Muscle of arm (tissue), 12 donors: Measurements from ENCODE around the gene SNTG2. TPM values are rescaled to one million over a fixed set of nuclear protein-coding genes. Genes with fewer than 3 reads are reported as not detected.

Source experiments
- DNase-seq: peaks from one replicate; pipeline ENCODE4 v3.0.0-alpha.2; 2013
- polyA plus RNA-seq, 12 donors: library from polyadenylated mRNA; unstranded; fragments of 120-200 nt; gene quantifications; one replicate each; pipeline ENCODE4 v1.2.1, GENCODE V29; 2013; ENCODE audit not compliant: insufficient read length in 12 of 12

Gene SNTG2
- polyA plus RNA-seq, 12 donors: 0.13 to 0.70 (median 0.31) TPM; not detected in 3

- DNase-seq: no peak
Measured at GRCh38 chr2:1310866-1311265, 360.2 kb downstream of the SNTG2 start.

GRCh38 chr2:1313240-1313924 lies 362.7 kb downstream of the SNTG2 start:
- DNase-seq: no peak

- no peak for DNase-seq
Measured at GRCh38 chr2:1314254-1314653, 363.6 kb downstream of the SNTG2 start.

- DNase-seq: no peak
Measured at GRCh38 chr2:1318366-1319009, 367.8 kb downstream of the SNTG2 start.

- no peak for DNase-seq
Measured at GRCh38 chr2:1319393-1319792, 368.7 kb downstream of the SNTG2 start.

GRCh38 chr2:1321321-1321720 lies 370.7 kb downstream of the SNTG2 start:
- DNase-seq: no peak

- no peak for DNase-seq
Measured at GRCh38 chr2:1324884-1325283, 374.2 kb downstream of the SNTG2 start.

- no peak for DNase-seq
Measured at GRCh38 chr2:1328684-1329083, 378.0 kb downstream of the SNTG2 start.

- no peak for DNase-seq
Measured at GRCh38 chr2:1339388-1340140, 388.9 kb downstream of the SNTG2 start.

GRCh38 chr2:1340141-1340512 lies 389.5 kb downstream of the SNTG2 start:
- no peak for DNase-seq

GRCh38 chr2:1341404-1342120 lies 390.9 kb downstream of the SNTG2 start:
- no peak for DNase-seq

- no peak for DNase-seq
Measured at GRCh38 chr2:1348789-1349188, 398.1 kb downstream of the SNTG2 start.

GRCh38 chr2:1350111-1350510 lies 399.5 kb downstream of the SNTG2 start:
- no peak for DNase-seq

GRCh38 chr2:1353124-1353523 lies 402.5 kb downstream of the SNTG2 start:
- DNase-seq: no peak

- no peak for DNase-seq
Measured at GRCh38 chr2:1353543-1353942, 402.9 kb downstream of the SNTG2 start.

- no peak for DNase-seq
Measured at GRCh38 chr2:1360144-1360543, 409.5 kb downstream of the SNTG2 start.

- no peak for DNase-seq
Measured at GRCh38 chr2:1360557-1361250, 410.1 kb downstream of the SNTG2 start.

GRCh38 chr2:1363367-1363766 lies 412.7 kb downstream of the SNTG2 start:
- DNase-seq: no peak

GRCh38 chr2:1366546-1367134 lies 416.0 kb downstream of the SNTG2 start:
- no peak for DNase-seq

- no peak for DNase-seq
Measured at GRCh38 chr2:1367601-1368000, 417.0 kb downstream of the SNTG2 start.

GRCh38 chr2:1369905-1370304 lies 419.3 kb downstream of the SNTG2 start:
- no peak for DNase-seq
